MM.1S (cell line): ENCODE results near the gene HNF4A.

ENCODE experiments used
- DNase-seq: peaks from one replicate; pipeline ENCODE4 v3.0.0-alpha.2; 2015
- H2AFZ ChIP-seq: fragments of 300-600 bp; sonication (generic); 2 replicates; pipeline ENCODE4 v1.6.0; 2016; ENCODE audit warnings: antibody characterized with exemption, low read length
- H3F3A ChIP-seq: fragments of 300-600 bp; sonication (generic); 2 replicates; pipeline ENCODE4 v1.6.1; 2016; ENCODE audit warnings: mild to moderate bottlenecking, antibody characterized with exemption, low read length, moderate library complexity, mixed read lengths; ENCODE audit not compliant: insufficient read depth
- H3K27ac ChIP-seq: fragments of 300-600 bp; sonication (generic); 2 replicates; pipeline ENCODE4 v1.5.1; 2016; ENCODE audit warnings: mild to moderate bottlenecking, low read length
- H3K27me3 ChIP-seq: fragments of 300-600 bp; sonication (generic); replicated peaks from 2 replicates; pipeline ENCODE4 v1.6.0; 2016; ENCODE audit warnings: low read length; ENCODE audit not compliant: insufficient read depth
- H3K36me3 ChIP-seq: fragments of 300-600 bp; sonication (generic); replicated peaks from 2 replicates; pipeline ENCODE4 v1.6.1; 2016; ENCODE audit warnings: mild to moderate bottlenecking, low read length, mixed read lengths; ENCODE audit not compliant: insufficient read depth
- H3K4me1 ChIP-seq: fragments of 300-600 bp; sonication (generic); 2 replicates; pipeline ENCODE4 v1.6.1; 2016; ENCODE audit warnings: low read length, mixed read lengths
- H3K4me2 ChIP-seq: fragments of 300-600 bp; sonication (generic); 2 replicates; pipeline ENCODE4 v1.6.0; 2016; ENCODE audit warnings: low read depth, low read length
- H3K4me3 ChIP-seq: fragments of 300-600 bp; sonication (generic); 2 replicates; pipeline ENCODE4 v1.5.1; 2016; ENCODE audit warnings: low read length, mixed read lengths
- H3K79me2 ChIP-seq: fragments of 300-600 bp; sonication (generic); 2 replicates; pipeline ENCODE4 v1.6.1; 2016; ENCODE audit warnings: mixed run types, low read length, mixed read lengths
- H3K9ac ChIP-seq: fragments of 300-600 bp; sonication (generic); 2 replicates; pipeline ENCODE4 v1.6.1; 2016; ENCODE audit warnings: low read length, mixed read lengths
- H3K9me2 ChIP-seq: fragments of 300-600 bp; sonication (generic); replicated peaks from 2 replicates; pipeline ENCODE4 v1.6.1; 2016; ENCODE audit warnings: mild to moderate bottlenecking, low read length, mixed read lengths; ENCODE audit not compliant: insufficient read depth
- H3K9me3 ChIP-seq: fragments of 300-600 bp; sonication (generic); replicated peaks from 2 replicates; pipeline ENCODE4 v1.6.1; 2016; ENCODE audit warnings: mild to moderate bottlenecking, low read length, mixed read lengths; ENCODE audit not compliant: insufficient read depth
- H4K20me1 ChIP-seq: fragments of 300-600 bp; sonication (generic); 2 replicates; pipeline ENCODE4 v1.6.1; 2016; ENCODE audit warnings: mild to moderate bottlenecking, low read length, moderate library complexity, mixed read lengths; ENCODE audit not compliant: insufficient read depth
- EZH2 ChIP-seq: fragments of 300-600 bp; sonication (generic); optimal IDR thresholded peaks from 2 replicates; pipeline ENCODE3; 2017; ENCODE audit warnings: low read depth, mild to moderate bottlenecking, antibody characterized with exemption, low read length, mixed read lengths
- EZH2phosphoT487 ChIP-seq: fragments of 300-600 bp; sonication (generic); IDR thresholded peaks from 2 replicates; pipeline ENCODE4 v1.6.1; 2018; ENCODE audit warnings: antibody characterized with exemption, low read length
- TF ChIP-seq, protein P1 (sequence below): fragments of 300-600 bp; sonication (generic); IDR thresholded peaks from 2 replicates; pipeline ENCODE4 v1.5.1; 2016; ENCODE audit warnings: antibody characterized with exemption, low read length, mixed read lengths

The HNF4A gene

DNA sequence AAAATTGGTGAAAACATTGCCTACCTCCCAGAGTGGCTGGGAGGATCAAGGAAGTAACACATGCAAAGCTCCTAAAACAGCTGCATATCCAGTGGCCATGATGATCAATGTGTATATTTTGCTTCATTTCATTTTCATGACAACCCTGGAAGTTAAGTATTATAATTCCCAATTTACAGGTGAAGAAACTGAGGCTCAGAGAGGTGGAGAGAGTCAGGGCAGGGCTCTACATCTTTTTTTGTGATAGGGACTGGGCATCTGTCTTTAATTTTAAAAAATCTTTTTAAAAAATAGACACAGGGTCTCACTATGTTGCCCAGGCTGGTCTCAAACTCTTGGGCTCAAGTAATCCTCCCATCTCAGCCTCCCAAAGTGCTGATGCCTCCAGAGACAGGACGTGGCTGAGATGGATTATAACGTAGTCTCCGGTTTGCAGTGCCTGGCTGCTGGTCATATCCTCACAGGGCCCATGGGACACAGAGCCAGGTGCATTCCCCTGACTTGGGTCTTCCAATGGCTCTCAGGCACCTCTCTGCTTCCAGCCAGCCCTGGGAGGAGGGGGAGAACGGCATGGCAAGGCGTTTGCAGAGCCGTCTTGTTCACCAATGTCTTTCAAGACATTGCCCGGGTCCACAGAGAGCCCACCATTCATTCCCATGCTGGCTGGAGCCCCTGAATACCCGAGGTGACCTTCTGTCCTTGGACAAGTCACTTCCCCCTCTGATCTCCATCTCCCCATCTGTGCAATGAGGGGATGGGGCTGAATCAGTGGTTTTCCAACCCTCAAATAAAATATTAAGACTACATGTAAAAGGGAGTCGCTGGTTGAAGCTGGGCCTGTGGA, 38.3 kb downstream of the HNF4A start:
- no peaks in the 10 kb centered on the region for H3K9me2 ChIP-seq
- no peaks in the 10 kb centered on the region for H3K4me1 ChIP-seq
- H3K36me3 ChIP-seq: no peaks in the 10 kb centered on the region
- H3K9me3 ChIP-seq: no peaks in the 10 kb centered on the region
- no peak for TF ChIP-seq EZH2phosphoT487
- TF ChIP-seq EZH2: no peak
- TF ChIP-seq, protein P1, sequence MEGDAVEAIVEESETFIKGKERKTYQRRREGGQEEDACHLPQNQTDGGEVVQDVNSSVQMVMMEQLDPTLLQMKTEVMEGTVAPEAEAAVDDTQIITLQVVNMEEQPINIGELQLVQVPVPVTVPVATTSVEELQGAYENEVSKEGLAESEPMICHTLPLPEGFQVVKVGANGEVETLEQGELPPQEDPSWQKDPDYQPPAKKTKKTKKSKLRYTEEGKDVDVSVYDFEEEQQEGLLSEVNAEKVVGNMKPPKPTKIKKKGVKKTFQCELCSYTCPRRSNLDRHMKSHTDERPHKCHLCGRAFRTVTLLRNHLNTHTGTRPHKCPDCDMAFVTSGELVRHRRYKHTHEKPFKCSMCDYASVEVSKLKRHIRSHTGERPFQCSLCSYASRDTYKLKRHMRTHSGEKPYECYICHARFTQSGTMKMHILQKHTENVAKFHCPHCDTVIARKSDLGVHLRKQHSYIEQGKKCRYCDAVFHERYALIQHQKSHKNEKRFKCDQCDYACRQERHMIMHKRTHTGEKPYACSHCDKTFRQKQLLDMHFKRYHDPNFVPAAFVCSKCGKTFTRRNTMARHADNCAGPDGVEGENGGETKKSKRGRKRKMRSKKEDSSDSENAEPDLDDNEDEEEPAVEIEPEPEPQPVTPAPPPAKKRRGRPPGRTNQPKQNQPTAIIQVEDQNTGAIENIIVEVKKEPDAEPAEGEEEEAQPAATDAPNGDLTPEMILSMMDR: no peak
- no peak overlapping the region for H3K9ac ChIP-seq
- peaks cover 15% of the 10 kb centered on the region for H3K27me3 ChIP-seq
- H3K4me2 ChIP-seq: no peak overlapping the region
- H3K79me2 ChIP-seq: no peaks in the 10 kb centered on the region
- H3K4me3 ChIP-seq: no peak overlapping the region
- no peak overlapping the region for H2AFZ ChIP-seq
- no peak overlapping the region for H3K27ac ChIP-seq
- no peaks in the 10 kb centered on the region for H3F3A ChIP-seq
- DNase-seq: no peak
- H4K20me1 ChIP-seq: no peaks in the 10 kb centered on the region

DNA sequence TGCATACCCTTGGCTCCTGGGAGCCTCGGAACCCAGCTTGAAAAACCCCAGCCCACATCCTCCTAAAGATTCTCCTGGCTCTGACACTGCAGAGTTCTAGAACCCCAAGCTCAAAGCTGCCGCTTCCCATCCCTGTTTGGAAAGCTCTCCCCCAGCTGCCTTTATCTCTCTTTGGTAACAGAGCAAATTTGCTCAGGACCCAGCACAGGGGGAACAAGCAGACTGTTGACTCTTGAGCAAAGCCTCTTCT, 38.9 kb downstream of the HNF4A start:
- H3K27me3 ChIP-seq: peaks cover 9% of the 10 kb centered on the region; the same call in 1 of the 2 replicates
- no peaks in the 10 kb centered on the region for H3K9me2 ChIP-seq
- H3K4me2 ChIP-seq: no peak overlapping the region
- TF ChIP-seq EZH2 (no peak), EZH2phosphoT487 (no peak)
- no peaks in the 10 kb centered on the region for H3K36me3 ChIP-seq
- no peaks in the 10 kb centered on the region for H3K9me3 ChIP-seq
- no peak overlapping the region for H3K9ac ChIP-seq
- no peak overlapping the region for H2AFZ ChIP-seq
- H3K27ac ChIP-seq: no peak overlapping the region
- H3F3A ChIP-seq: no peaks in the 10 kb centered on the region
- no peak overlapping the region for H3K4me3 ChIP-seq
- H3K4me1 ChIP-seq: no peaks in the 10 kb centered on the region
- H4K20me1 ChIP-seq: no peaks in the 10 kb centered on the region
- H3K79me2 ChIP-seq: no peaks in the 10 kb centered on the region
- DNase-seq: no peak

DNA sequence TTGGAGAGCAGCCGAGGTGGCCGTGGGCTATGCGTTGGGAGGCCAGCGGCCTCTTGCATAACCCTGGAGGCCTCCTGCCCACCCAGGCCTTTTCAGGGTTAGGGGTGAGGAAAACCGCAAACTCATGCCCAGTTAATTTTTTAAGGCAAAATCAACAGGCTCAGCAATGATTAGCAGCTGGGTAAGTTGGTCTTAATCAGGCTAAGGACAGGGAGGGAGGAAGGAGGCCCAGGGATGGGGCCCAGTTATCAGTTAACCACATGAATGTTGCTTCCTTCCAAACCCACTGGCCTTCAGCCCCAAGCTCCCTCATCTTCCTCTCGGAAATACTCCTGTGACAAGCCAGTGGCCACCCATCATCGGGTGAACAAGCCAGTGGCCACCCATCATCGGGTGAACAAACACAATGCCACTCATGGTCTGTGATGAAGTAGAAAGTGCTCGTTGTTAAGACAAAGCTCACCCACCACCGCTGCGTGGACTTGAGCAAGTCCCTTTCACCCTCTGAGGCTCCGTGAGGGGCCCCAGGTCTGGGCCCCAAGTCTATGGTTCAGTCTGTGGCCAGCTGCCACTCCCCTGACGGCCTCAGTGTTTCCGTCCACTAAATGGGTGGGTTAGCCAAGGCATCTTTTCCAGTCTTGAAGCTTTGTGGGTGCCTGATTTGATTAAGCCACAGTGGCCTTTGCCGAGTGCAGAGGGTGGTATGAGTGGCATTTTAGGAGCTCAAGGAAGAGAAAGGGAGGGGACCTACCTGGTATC, 39.4 kb downstream of the HNF4A start:
- DNase-seq: no peak
- Histone ChIP-seq H3K4me3 (no peak overlapping the region), H4K20me1 (no peaks in the 10 kb centered on the region), H3K4me2 (no peak overlapping the region), H2AFZ (no peak overlapping the region), H3K9ac (no peak overlapping the region), H3K4me1 (no peaks in the 10 kb centered on the region), H3K79me2 (no peaks in the 10 kb centered on the region), H3K9me2 (no peaks in the 10 kb centered on the region), H3K9me3 (no peaks in the 10 kb centered on the region), H3K27me3 (peaks cover 6% of the 10 kb centered on the region; the same call in 1 of the 2 replicates), H3K36me3 (no peaks in the 10 kb centered on the region), H3K27ac (no peak overlapping the region), H3F3A (no peaks in the 10 kb centered on the region)
- TF ChIP-seq EZH2 (no peak), EZH2phosphoT487 (no peak)
- TF ChIP-seq, protein P1: no peak
